GM12878 (cell line): Measurements from ENCODE around the gene APPL2. TPM values are rescaled to one million over a fixed set of nuclear protein-coding genes. Genes with fewer than 3 reads are reported as not detected.

Source experiments
- polyA plus RNA-seq, 11 experiments: library from polyadenylated mRNA; depleted of rRNA in 4 of 11; unstranded in 6 of 11; stranded (reverse) in 5 of 11; fragments of >200 nt; fragmentation: Nextera tagmentation in 4 of 11; fragmentation: Illumina TruSeq in 1 of 11; extraction: Ambion mirVana in 4 of 11; extraction: Trizol in 1 of 11; gene quantifications; 1 replicate in 1 of 11; 2 replicates in 10 of 11; pipeline versions ENCODE4 v1.2.1 to v1.2.3, GENCODE V29; 2011 to 2016; ENCODE audit warnings: inconsistent platforms in 2 of 11, missing spikeins in 2 of 11, low read depth in 1 of 11
- total RNA-seq, 4 experiments: library from RNA; depleted of rRNA in 3 of 4; stranded (reverse); fragments of >200 nt in 3 of 4; fragmentation: Illumina TruSeq in 1 of 4; extraction: Trizol in 1 of 4; gene quantifications; 2 replicates each; pipeline versions ENCODE4 v1.2.1 to v1.2.3, GENCODE V29; 2013 to 2021

The APPL2 gene
- total and polyA plus RNA-seq, 10 of the 15 experiments (the other 5 are each of a cell fraction or from before 2014, with no cell fraction given), result 1.9 to 14.2 (median 7.5) TPM

Other genes with a start within 250 kb of the APPL2 start
- 28.9 and 29.8 TPM in 2 replicates for gene NOPCHAP1, start 249.9 kb downstream of the APPL2 start, total RNA-seq (2014; rRNA removed)
- gene NOPCHAP1, start 249.9 kb downstream of the APPL2 start, total RNA-seq (2014; rRNA removed; fragmentation: Illumina TruSeq; extraction: Trizol), result 38.6 and 41.5 TPM in 2 replicates
- 39.6 and 40.2 TPM in 2 replicates for gene NOPCHAP1, start 249.9 kb downstream of the APPL2 start, total RNA-seq (2021)
- 29.2 and 41.6 TPM in 2 replicates for gene NOPCHAP1, start 249.9 kb downstream of the APPL2 start, polyA plus RNA-seq (2011; rRNA removed)
- gene NOPCHAP1, start 249.9 kb downstream of the APPL2 start, polyA plus RNA-seq (2014; fragmentation: Illumina TruSeq; extraction: Trizol), result 22.6 and 28.0 TPM in 2 replicates
- 100 to 1,000 TPM; 108 to 115 TPM for gene NOPCHAP1, start 249.9 kb downstream of the APPL2 start, polyA plus RNA-seq (2014; fragmentation: Nextera tagmentation; extraction: Ambion mirVana)
- 26.3 and 28.9 TPM in 2 replicates for gene NOPCHAP1, start 249.9 kb downstream of the APPL2 start, polyA plus RNA-seq (2014; rRNA removed)
- 10 to 100 TPM; 69.2 to 73.1 TPM for gene NOPCHAP1, start 249.9 kb downstream of the APPL2 start, polyA plus RNA-seq (2016; fragmentation: Nextera tagmentation; extraction: Ambion mirVana)
- gene ALDH1L2, start 151.7 kb downstream of the APPL2 start, total RNA-seq (2014; rRNA removed), result 6.6 and 6.7 TPM in 2 replicates
- gene ALDH1L2, start 151.7 kb downstream of the APPL2 start, total RNA-seq (2014; rRNA removed; fragmentation: Illumina TruSeq; extraction: Trizol), result 6.5 and 6.9 TPM in 2 replicates
- gene ALDH1L2, start 151.7 kb downstream of the APPL2 start, total RNA-seq (2021), result 12.0 and 13.2 TPM in 2 replicates
- 0.15 and 0.45 TPM in 2 replicates for gene ALDH1L2, start 151.7 kb downstream of the APPL2 start, polyA plus RNA-seq (2011; rRNA removed)
- gene ALDH1L2, start 151.7 kb downstream of the APPL2 start, polyA plus RNA-seq (2014; fragmentation: Illumina TruSeq; extraction: Trizol), result 13.7 and 18.9 TPM in 2 replicates
- 1 to 10 TPM; 1.8 to 2.1 TPM for gene ALDH1L2, start 151.7 kb downstream of the APPL2 start, polyA plus RNA-seq (2014; fragmentation: Nextera tagmentation; extraction: Ambion mirVana)
- gene ALDH1L2, start 151.7 kb downstream of the APPL2 start, polyA plus RNA-seq (2014; rRNA removed), result 7.8 and 10.7 TPM in 2 replicates
- gene ALDH1L2, start 151.7 kb downstream of the APPL2 start, polyA plus RNA-seq (2016; fragmentation: Nextera tagmentation; extraction: Ambion mirVana), result 10 to 100 TPM; 10.4 to 10.6 TPM
- gene WASHC4, start 128.4 kb downstream of the APPL2 start, total RNA-seq (2014; rRNA removed), result 41.3 and 43.9 TPM in 2 replicates
- 46.2 and 50.3 TPM in 2 replicates for gene WASHC4, start 128.4 kb downstream of the APPL2 start, total RNA-seq (2014; rRNA removed; fragmentation: Illumina TruSeq; extraction: Trizol)
- 29.4 and 31.1 TPM in 2 replicates for gene WASHC4, start 128.4 kb downstream of the APPL2 start, total RNA-seq (2021)
- gene WASHC4, start 128.4 kb downstream of the APPL2 start, polyA plus RNA-seq (2011; rRNA removed), result 50.6 and 88.5 TPM in 2 replicates
- 33.5 and 41.1 TPM in 2 replicates for gene WASHC4, start 128.4 kb downstream of the APPL2 start, polyA plus RNA-seq (2014; fragmentation: Illumina TruSeq; extraction: Trizol)
- 10 to 100 TPM; 16.0 to 18.4 TPM for gene WASHC4, start 128.4 kb downstream of the APPL2 start, polyA plus RNA-seq (2014; fragmentation: Nextera tagmentation; extraction: Ambion mirVana)
- gene WASHC4, start 128.4 kb downstream of the APPL2 start, polyA plus RNA-seq (2014; rRNA removed), result 15.6 and 30.7 TPM in 2 replicates
- gene WASHC4, start 128.4 kb downstream of the APPL2 start, polyA plus RNA-seq (2016; fragmentation: Nextera tagmentation; extraction: Ambion mirVana), result 10 to 100 TPM; 34.4 to 40.5 TPM
- gene C12orf75, start 94.5 kb upstream of the APPL2 start, total RNA-seq (2014; rRNA removed), result 154 and 174 TPM in 2 replicates
- gene C12orf75, start 94.5 kb upstream of the APPL2 start, total RNA-seq (2014; rRNA removed; fragmentation: Illumina TruSeq; extraction: Trizol), result 160 and 164 TPM in 2 replicates
- gene C12orf75, start 94.5 kb upstream of the APPL2 start, total RNA-seq (2021), result 171 and 172 TPM in 2 replicates
- 150 and 222 TPM in 2 replicates for gene C12orf75, start 94.5 kb upstream of the APPL2 start, polyA plus RNA-seq (2011; rRNA removed)
- 184 and 205 TPM in 2 replicates for gene C12orf75, start 94.5 kb upstream of the APPL2 start, polyA plus RNA-seq (2014; fragmentation: Illumina TruSeq; extraction: Trizol)
- gene C12orf75, start 94.5 kb upstream of the APPL2 start, polyA plus RNA-seq (2014; fragmentation: Nextera tagmentation; extraction: Ambion mirVana), result 10 to 100 TPM; 40.7 to 84.7 TPM
- 107 and 124 TPM in 2 replicates for gene C12orf75, start 94.5 kb upstream of the APPL2 start, polyA plus RNA-seq (2014; rRNA removed)
- 100 to 1,000 TPM; 399 to 411 TPM for gene C12orf75, start 94.5 kb upstream of the APPL2 start, polyA plus RNA-seq (2016; fragmentation: Nextera tagmentation; extraction: Ambion mirVana)